ENCODE data around the gene SH2D2A.

SH2D2A gene

GRCh38 chr1:156788136-156788535, 28.5 kb downstream of the SH2D2A start:
- Histone ChIP-seq H3K9ac (ENCODE audit: low read length) (no peak overlapping the region), H3K79me2 (ENCODE audit: insufficient read depth, low read length) (no peaks in the 10 kb centered on the region)

GRCh38 chr1:156786640-156787039, 30.0 kb downstream of the SH2D2A start:
- no peak overlapping the region for H3K4me2 ChIP-seq (ENCODE audit: low read length)
- H3K27me3 ChIP-seq (ENCODE audit: insufficient read depth, low read length), result no peaks in the 10 kb centered on the region
- H3K4me3 ChIP-seq (ENCODE audit: low read depth, low read length, poor library complexity, severe bottlenecking), result no peak overlapping the region
- H3K9ac ChIP-seq (ENCODE audit: low read length), result no peak overlapping the region
- H3F3A ChIP-seq (ENCODE audit: insufficient read depth, low read length), result no peaks in the 10 kb centered on the region
- no peaks in the 10 kb centered on the region for H4K20me1 ChIP-seq (ENCODE audit: insufficient read depth, low read length)
- peaks cover 72% of the 10 kb centered on the region for H3K36me3 ChIP-seq (ENCODE audit: insufficient read depth, low read length)
- H3K79me2 ChIP-seq (ENCODE audit: insufficient read depth, low read length), result 0 out of 2 replicates have a peak, but pooled peaks cover 2% of the 10 kb centered on the region
- TF ChIP-seq EZH2 (IDR thresholded peaks at IDR 0.05; ENCODE audit: borderline replicate concordance, low read length) (no peak), CTCF (IDR thresholded peaks at IDR 0.05; ENCODE audit: low read length) (no peak)
- no peaks in the 10 kb centered on the region for H3K9me3 ChIP-seq (ENCODE audit: low read length)
- no peaks in the 10 kb centered on the region for H3K9me2 ChIP-seq (ENCODE audit: low read depth, low read length)
- H2AFZ ChIP-seq (ENCODE audit: low read length), result no peak overlapping the region
- H3K4me1 ChIP-seq (ENCODE audit: insufficient read depth, low read length, severe bottlenecking), result no peaks in the 10 kb centered on the region
- no peak overlapping the region for H3K27ac ChIP-seq (ENCODE audit: low read depth, low read length, poor library complexity, severe bottlenecking)

More at GRCh38 chr1:156788136-156788535, 28.5 kb downstream of the SH2D2A start:
- H3K4me2 ChIP-seq (ENCODE audit: low read length), result no peak overlapping the region
- no peaks in the 10 kb centered on the region for H3K9me3 ChIP-seq (ENCODE audit: low read length)
- H4K20me1 ChIP-seq (ENCODE audit: insufficient read depth, low read length), result no peaks in the 10 kb centered on the region
- TF ChIP-seq CTCF (IDR thresholded peaks at IDR 0.05; ENCODE audit: low read length), result no peak
- TF ChIP-seq EZH2 (IDR thresholded peaks at IDR 0.05; ENCODE audit: borderline replicate concordance, low read length), result no peak
- H3K4me1 ChIP-seq (ENCODE audit: insufficient read depth, low read length, severe bottlenecking), result no peaks in the 10 kb centered on the region
- no peak overlapping the region for H3K27ac ChIP-seq (ENCODE audit: low read depth, low read length, poor library complexity, severe bottlenecking)
- H3K27me3 ChIP-seq (ENCODE audit: insufficient read depth, low read length), result no peaks in the 10 kb centered on the region
- peaks cover 73% of the 10 kb centered on the region for H3K36me3 ChIP-seq (ENCODE audit: insufficient read depth, low read length)
- no peaks in the 10 kb centered on the region for H3K9me2 ChIP-seq (ENCODE audit: low read depth, low read length)
- H3F3A ChIP-seq (ENCODE audit: insufficient read depth, low read length), result no peaks in the 10 kb centered on the region
- no peak overlapping the region for H3K4me3 ChIP-seq (ENCODE audit: low read depth, low read length, poor library complexity, severe bottlenecking)
- H2AFZ ChIP-seq (ENCODE audit: low read length), result no peak overlapping the region

GRCh38 chr1:156785458-156785857, 31.2 kb downstream of the SH2D2A start:
- Histone ChIP-seq H2AFZ (ENCODE audit: low read length) (no peak overlapping the region), H3K4me1 (ENCODE audit: insufficient read depth, low read length, severe bottlenecking) (no peaks in the 10 kb centered on the region), H3F3A (ENCODE audit: insufficient read depth, low read length) (no peaks in the 10 kb centered on the region), H3K4me2 (ENCODE audit: low read length) (no peak overlapping the region), H3K27me3 (ENCODE audit: insufficient read depth, low read length) (no peaks in the 10 kb centered on the region), H3K9ac (ENCODE audit: low read length) (no peak overlapping the region), H3K9me2 (ENCODE audit: low read depth, low read length) (no peaks in the 10 kb centered on the region), H3K27ac (ENCODE audit: low read depth, low read length, poor library complexity, severe bottlenecking) (no peak overlapping the region), H3K79me2 (ENCODE audit: insufficient read depth, low read length) (peaks cover 10% of the 10 kb centered on the region; the same call in 1 of the 2 replicates), H3K36me3 (ENCODE audit: insufficient read depth, low read length) (peaks cover 73% of the 10 kb centered on the region), H4K20me1 (ENCODE audit: insufficient read depth, low read length) (no peaks in the 10 kb centered on the region), H3K9me3 (ENCODE audit: low read length) (no peaks in the 10 kb centered on the region), H3K4me3 (ENCODE audit: low read depth, low read length, poor library complexity, severe bottlenecking) (no peak overlapping the region)
- TF ChIP-seq CTCF (IDR thresholded peaks at IDR 0.05; ENCODE audit: low read length), result no peak
- no peak for TF ChIP-seq EZH2 (IDR thresholded peaks at IDR 0.05; ENCODE audit: borderline replicate concordance, low read length)
